Measurements from ENCODE around the gene BCAT1. TPM values are rescaled to one million over a fixed set of nuclear protein-coding genes. Genes with fewer than 3 reads are reported as not detected.

BCAT1 gene
- total RNA-seq, 4 donors from 2014 or later, result 0.80 to 14.0 (median 3.9) TPM

GRCh38 chr12:24982250-24982649 lies 33.3 kb upstream of the BCAT1 start:
- intact Hi-C loops (cut with DNase I; ENCODE audit: low total_unique reads), result no loop called here
- no peak overlapping the region for H3K4me3 ChIP-seq
- no peaks in the 10 kb centered on the region for H3K36me3 ChIP-seq
- no peak overlapping the region for H3K27ac ChIP-seq
- H3K27me3 ChIP-seq, result no peaks in the 10 kb centered on the region
- in situ Hi-C loops (cut with MboI; ENCODE audit: low pct_ligation_motif_present in 1 of 4, low pct_unique_long_range_greater_than_20kb in 1 of 4, low sequenced_read_pairs in 3 of 4), result loop anchor here in 1 of 4 donors (10.0 kb wide), 1 partner anchor 153 kb away; no protein-coding TSS in a partner anchor
- WGBS, 2 donors (ENCODE audit: low coverage in 1 of 2), result 92 to 100% methylated on average over 1 of the region's 1 CpG
- DNase-seq, result no peak
- no peak for TF ChIP-seq POLR2AphosphoS5 (IDR thresholded peaks at IDR 0.05)
- no peak for TF ChIP-seq POLR2A (IDR thresholded peaks at IDR 0.05)
- no peak for TF ChIP-seq CTCF (IDR thresholded peaks at IDR 0.05)
- no peak for TF ChIP-seq EP300 (IDR thresholded peaks at IDR 0.05; ENCODE audit: low read depth)
- H3K4me1 ChIP-seq, result no peaks in the 10 kb centered on the region
- H3K9me3 ChIP-seq, result no peaks in the 10 kb centered on the region

- Histone ChIP-seq H3K27ac (no peak overlapping the region), H3K27me3 (no peaks in the 10 kb centered on the region), H3K4me1 (no peaks in the 10 kb centered on the region), H3K4me3 (no peak overlapping the region), H3K9me3 (no peaks in the 10 kb centered on the region), H3K36me3 (no peaks in the 10 kb centered on the region)
- 70 to 74% methylated on average over 8 of the region's 8 CpGs for WGBS, 2 donors (ENCODE audit: low coverage in 1 of 2)
- DNase-seq, result no peak
- in situ Hi-C loops (cut with MboI; ENCODE audit: low pct_ligation_motif_present in 1 of 4, low pct_unique_long_range_greater_than_20kb in 1 of 4, low sequenced_read_pairs in 3 of 4) (loop anchor here in 1 of 4 donors (10.0 kb wide), 1 partner anchor 155 kb away; no protein-coding TSS in a partner anchor), intact Hi-C loops (cut with DNase I; ENCODE audit: low total_unique reads) (no loop called here)
- TF ChIP-seq CTCF (IDR thresholded peaks at IDR 0.05) (no peak), POLR2AphosphoS5 (IDR thresholded peaks at IDR 0.05) (no peak)
Observed at GRCh38 chr12:24979976-24980730, 31.3 kb upstream of the BCAT1 start.

GRCh38 chr12:24979329-24979728 lies 30.4 kb upstream of the BCAT1 start:
- DNase-seq, result no peak
- TF ChIP-seq POLR2AphosphoS5 (IDR thresholded peaks at IDR 0.05) (no peak), POLR2A (IDR thresholded peaks at IDR 0.05) (no peak), EP300 (IDR thresholded peaks at IDR 0.05; ENCODE audit: low read depth) (no peak), CTCF (IDR thresholded peaks at IDR 0.05) (no peak)
- in situ Hi-C loops (cut with MboI; ENCODE audit: low pct_ligation_motif_present in 1 of 4, low pct_unique_long_range_greater_than_20kb in 1 of 4, low sequenced_read_pairs in 3 of 4), result no loop called here
- Histone ChIP-seq H3K4me3 (no peak overlapping the region), H3K9me3 (no peaks in the 10 kb centered on the region), H3K36me3 (no peaks in the 10 kb centered on the region), H3K27ac (no peak overlapping the region), H3K4me1 (no peaks in the 10 kb centered on the region), H3K27me3 (no peaks in the 10 kb centered on the region)
- intact Hi-C loops (cut with DNase I; ENCODE audit: low total_unique reads), result no loop called here
- WGBS, 2 donors (ENCODE audit: low coverage in 1 of 2), result 71 to 74% methylated on average over 2 to 5 of the region's 5 CpGs

- DNase-seq, result no peak
- no peaks in the 10 kb centered on the region for H3K36me3 ChIP-seq
- no peak overlapping the region for H3K4me3 ChIP-seq
- H3K27ac ChIP-seq, result no peak overlapping the region
- in situ Hi-C loops (cut with MboI; ENCODE audit: low pct_ligation_motif_present in 1 of 4, low pct_unique_long_range_greater_than_20kb in 1 of 4, low sequenced_read_pairs in 3 of 4) (no loop called here), intact Hi-C loops (cut with DNase I; ENCODE audit: low total_unique reads) (no loop called here)
- no peak for TF ChIP-seq POLR2AphosphoS5 (IDR thresholded peaks at IDR 0.05)
- no peak for TF ChIP-seq EP300 (IDR thresholded peaks at IDR 0.05; ENCODE audit: low read depth)
- no peak for TF ChIP-seq POLR2A (IDR thresholded peaks at IDR 0.05)
- TF ChIP-seq CTCF (IDR thresholded peaks at IDR 0.05), result no peak
- WGBS, 2 donors (ENCODE audit: low coverage in 1 of 2), result 89 to 100% methylated on average over 1 of the region's 1 CpG
- no peaks in the 10 kb centered on the region for H3K27me3 ChIP-seq
- H3K9me3 ChIP-seq, result no peaks in the 10 kb centered on the region
- H3K4me1 ChIP-seq, result no peaks in the 10 kb centered on the region
Observed at GRCh38 chr12:24977711-24978110, 28.8 kb upstream of the BCAT1 start.

Data from transverse colon (tissue), 4 donors.